Stimulated activated CD4-positive, alpha-beta T cell treated with anti-CD3 and anti-CD28 coated beads, Interleukin-2, amount 100 ng/mL, for 48 hours (primary cell): Measurements from ENCODE around the gene VAV1.
A peak's percentile ranks its signal among the peaks of the same experiment; 100 is the strongest.
"Not testable (repeated sequence)": the region's sequence is repeated elsewhere in the genome, so short reads cannot be mapped to it uniquely, and the experiment has no call there.

Experiments used
- DNase-seq, 2 donors: peaks; one replicate each; pipeline ENCODE4 v3.0.0-alpha.2; 2020

The VAV1 gene

DNA sequence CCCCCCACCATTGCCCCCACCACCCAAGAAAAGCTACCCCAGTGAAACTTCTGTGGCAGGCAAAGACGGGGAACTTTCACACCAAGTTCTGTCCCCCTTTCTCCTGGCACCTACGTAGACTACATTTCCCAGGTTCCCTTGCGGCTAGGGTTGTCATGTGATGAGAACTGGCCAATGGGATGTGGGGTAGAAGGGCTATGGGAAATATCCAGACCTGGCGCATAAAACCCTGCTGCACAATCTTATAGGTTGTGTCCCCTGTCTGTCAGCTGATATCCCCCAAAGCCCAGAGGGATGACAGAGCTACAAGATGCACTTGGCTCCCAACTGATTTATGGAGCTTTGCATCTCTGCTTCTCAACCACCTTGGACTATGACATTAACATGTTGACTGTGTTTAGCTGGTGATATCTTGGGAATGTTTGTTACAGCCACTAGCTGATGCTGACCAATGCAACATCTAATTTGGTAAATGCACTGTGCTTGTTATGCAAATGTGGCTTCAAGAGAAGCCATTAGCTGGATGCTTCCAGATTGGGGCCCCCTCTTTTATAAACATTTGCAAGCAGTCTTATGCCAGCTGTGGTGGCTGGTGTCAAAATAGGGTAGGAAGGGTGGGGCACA lies 11.3 kb upstream of the VAV1 start:
- no peak for DNase-seq

DNA sequence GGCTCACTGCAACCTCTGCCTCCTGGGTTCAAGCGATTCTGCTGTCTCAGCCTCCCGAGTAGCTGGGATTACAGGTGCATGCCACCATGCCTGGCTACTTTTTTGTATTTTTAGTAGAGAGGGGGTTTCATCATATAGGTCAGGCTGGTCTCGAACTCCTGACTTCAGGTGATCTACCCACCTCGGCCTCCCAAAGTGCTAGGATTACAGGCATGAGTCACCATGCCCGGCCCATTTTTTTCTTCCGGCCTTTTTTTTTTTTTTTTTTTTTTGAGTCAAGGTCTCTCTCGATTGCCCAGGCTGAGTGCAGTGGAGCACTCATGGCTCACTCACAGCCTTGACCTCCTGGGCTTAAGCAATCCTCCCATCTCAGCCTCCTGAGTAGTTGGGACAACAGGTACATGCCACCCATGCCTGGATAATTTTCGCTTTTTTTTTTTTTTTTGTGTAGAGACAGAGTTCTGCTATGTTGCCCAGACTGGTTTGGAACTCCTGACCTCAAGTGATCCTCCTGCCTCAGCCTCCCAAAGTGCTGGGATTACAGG lies 10.2 kb upstream of the VAV1 start:
- not testable (repeated sequence) for DNase-seq

DNA sequence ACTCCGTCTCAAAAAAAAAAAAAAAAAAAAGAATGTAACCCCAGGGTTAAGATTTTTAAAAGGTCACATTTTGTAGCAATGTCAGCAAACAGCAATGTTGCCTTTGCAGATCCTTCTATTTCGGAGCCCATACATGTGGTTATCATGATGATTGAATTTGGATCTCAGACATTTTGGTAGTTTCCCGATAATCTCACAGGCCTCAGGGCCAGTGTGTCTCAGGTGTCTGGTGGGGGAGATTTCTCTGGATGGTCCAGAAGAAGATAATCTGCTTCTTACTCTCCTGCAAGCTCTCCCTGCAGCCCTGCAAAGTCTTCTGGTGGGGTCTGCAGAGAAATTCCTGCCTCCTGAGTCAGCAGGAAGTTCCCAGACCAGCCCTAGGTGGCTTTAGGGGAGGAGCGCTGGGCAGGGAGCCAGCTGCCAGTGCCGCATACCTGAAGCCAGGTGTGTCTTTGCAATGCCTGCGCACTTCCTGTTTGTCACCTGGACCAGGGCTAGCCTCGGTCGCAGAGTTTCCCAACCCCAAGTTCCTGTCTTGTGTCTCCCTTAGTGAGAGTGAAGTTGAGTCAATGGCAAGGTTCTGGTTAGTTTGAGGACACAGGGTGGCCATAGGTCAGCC lies 6.7 kb upstream of the VAV1 start:
- no peak for DNase-seq

DNA sequence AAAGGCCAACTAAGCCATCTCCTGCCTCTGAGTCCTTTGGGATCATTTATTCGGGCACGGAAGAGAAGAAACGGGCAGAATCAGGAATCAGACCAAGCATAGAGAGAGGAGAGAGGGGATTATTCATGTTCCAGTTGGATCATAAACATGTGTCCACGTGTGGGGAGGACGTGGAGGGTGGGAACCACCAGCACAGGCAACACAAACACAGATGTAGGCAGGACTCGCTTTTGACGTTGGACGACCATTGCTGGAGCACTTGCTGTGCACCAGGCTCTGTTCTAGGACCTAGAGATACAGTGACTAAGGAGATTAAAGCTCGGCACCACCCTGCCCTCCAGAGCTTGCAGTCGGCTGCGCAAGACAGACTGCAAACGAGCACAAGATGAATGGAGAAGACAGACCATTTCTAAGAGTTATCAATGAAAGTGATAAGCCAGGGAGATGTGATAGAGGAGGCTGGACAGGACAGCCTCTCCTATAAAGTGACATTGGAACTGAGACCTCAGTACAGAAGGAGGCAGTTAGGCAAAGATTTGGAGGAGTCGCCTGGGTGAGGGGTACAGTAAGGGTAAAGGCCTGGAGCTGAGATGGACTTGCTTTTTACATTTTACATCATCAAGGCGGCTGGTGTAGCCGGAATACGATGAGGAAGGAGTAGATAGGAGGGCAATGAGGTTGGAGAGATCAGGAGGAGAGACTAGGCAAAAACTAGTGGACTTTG lies 6.0 kb upstream of the VAV1 start:
- no peak for DNase-seq

DNA sequence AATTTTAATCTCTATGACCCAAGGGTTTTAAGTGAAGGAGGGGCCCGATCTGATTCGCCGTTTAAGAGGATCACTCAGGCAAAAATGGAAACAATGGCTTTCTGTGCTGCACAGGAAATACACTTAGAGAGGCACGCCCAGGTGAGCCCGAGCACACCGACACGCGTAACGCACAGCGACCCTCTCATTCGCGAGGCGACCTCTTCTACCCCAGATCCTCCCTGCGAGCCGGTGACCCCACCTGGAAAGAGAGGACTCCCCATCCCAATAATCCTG lies 5.5 kb upstream of the VAV1 start:
- DNase-seq: no peak

DNA sequence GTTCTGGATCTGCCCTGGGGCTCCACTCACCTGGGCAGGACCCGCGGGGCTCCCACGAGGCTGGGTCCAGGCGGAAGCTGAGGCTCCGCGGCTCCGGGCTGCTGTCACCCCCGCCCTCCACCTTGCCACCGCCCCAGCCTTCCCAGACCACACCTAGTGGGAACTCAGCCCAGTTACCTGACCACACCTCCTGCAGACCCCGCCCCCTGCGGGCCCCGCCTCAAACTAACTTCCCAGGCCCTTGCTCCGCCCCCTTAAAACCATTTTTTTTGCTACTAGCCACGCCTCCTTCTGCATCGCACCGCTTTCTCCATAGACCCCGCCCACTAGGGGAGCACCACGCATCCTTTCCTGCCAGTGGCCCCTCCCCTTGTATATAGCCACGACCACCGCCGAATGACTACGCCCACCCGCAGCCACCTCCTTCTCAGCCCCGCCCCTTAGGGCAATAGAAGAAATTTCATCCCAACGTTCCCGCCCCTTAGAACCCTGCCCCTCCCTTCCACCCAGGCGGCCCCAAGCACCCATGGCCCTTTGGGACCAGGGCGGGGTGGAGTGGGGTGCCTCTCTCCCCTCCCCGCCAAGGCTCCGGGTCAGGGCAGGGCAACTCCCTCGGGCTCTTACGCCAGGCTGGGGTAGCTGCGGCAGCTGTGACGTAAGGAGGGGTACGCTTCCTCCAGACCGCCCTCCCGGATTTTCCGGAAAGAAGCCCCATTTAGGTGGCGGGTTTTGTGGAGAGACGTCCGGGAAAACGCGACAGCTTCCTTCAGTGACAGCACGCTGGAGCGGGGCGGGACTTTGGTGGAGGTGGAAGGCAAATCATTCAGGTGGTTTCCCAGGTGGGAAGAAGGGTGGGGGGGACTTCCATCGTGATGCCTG lies 4.9 kb upstream of the VAV1 start, which contains the start of gene SH2D3A:
Gene SH2D3A, minus strand, starts transcription at position 79 of the 879 bp plus-strand sequence. CDS start 3,687 bp downstream, outside the sequence.
- peak; percentile 89 to 90 for DNase-seq

DNA sequence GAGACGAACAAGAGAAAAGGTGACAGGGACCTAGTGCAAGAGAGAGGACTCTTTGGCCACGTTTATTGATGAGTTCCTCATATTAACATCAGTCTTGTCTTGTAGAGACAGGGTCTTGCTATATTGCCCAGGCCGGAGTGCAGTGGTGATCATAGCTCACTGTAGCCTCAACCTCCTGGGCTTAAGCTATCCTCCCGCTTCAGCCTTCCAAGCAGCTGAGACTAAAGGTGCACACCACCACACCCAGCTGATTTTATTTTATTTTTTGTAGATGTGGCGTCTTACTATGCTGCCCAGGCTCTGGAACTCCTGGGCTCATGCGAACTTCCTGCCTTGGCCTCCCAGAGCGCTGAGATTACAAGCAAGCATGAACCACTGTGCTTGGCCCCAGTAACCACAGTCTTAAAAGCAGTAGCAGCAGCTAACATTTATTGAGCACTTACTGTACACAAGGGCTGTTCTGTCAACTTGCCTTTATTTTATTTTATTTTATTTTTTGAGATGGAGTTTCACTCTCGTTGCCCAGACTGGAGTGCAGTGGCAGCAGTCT lies 4.2 kb upstream of the VAV1 start:
- DNase-seq: no peak

DNA sequence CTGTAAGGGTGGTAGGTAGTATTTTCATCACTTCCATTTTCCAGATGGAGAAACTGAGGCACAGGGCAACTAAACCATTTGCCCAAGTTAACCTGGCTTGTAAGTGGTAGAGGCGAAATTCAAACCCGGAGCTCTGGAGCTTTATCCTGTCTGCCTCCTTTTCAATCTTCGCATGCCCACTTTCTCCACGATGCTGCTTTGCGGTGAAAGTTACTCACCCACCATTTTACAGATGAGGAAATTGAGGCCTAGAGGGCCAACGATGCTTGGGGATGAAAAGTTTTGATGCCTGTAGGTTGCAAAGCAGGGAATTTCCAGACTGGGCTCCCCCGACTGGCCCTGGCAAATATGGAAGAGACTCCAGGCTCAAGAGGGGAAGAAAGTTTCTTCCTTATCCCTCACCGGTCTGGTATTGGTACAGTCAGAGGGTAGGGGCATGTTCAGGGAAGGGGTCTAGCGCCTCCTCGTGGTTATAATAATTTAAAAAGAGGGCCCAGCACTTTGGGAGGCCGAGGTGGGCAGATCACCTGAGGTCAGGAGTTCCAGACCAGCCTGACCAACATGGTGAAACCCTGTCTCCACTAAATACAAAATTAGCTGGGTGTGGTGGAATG lies 3.4 kb upstream of the VAV1 start:
- no peak for DNase-seq

DNA sequence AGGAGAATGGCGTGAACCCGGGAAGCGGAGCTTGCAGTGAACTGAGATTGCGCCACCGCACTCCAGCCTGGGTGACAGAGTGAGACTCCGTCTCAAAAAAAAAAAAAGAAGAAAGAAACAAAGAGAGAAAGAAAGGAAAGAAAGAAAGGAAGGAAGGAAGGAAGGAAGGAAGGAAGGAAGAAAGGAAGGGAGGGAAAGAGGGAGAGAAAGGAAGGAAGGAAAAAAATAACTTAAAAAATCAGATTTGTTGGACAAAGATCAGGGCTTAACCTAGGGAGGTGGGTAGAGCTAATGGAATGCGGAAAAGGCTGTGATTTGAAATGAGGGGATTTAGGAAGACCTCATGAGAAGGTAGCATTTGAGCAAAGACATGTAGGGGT lies 870 bp upstream of the VAV1 start:
- DNase-seq: not testable (repeated sequence)

DNA sequence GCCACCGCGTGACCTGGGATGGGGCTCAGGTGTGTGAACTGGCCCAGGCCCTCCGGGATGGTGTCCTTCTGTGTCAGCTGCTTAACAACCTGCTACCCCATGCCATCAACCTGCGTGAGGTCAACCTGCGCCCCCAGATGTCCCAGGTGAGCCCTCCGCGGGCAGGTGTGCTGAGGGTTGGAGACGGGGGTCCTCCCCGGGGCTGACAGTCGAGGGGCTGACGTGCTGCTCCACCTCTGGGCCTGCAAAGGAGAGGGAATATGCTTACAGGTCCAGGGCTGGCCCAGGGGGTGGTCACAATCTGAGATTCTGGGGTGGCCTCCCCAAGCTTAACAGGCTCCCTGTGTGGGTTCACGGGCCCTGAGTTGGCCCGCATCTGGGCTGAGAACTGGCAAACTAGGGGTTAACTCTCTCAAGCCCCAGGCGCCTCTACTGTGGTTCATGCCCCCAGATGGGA lies 386 bp downstream of the VAV1 start:
- DNase-seq: no peak

DNA sequence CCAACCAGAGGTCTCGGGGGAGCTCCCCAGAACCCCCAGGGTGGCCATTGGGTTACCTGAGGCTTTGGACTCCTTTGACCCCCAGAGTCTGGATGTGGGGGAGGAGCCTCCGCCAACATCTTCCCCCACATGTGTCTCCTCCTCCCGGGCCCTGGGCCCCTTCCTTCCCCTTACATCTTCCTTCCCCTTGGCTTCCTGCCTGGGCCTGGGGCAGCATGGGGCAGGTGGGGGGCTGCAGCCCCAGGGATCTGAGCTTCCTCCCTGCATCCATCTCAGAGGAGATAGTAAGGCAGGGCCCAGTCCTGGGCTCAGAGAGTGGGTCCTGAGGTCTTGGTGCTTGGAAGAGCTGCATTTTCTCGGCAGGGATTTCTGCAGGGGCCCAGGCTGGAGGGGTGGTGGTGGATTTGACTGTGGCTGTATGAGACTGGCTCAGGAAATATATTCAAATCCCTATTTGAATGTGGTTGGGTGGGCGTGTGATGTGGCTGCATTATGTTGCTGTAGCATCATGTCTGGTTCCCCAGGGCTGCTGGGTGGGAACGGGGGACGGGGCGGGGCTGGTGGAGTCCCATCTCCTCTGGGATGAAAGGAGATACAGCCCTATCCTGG lies 919 bp downstream of the VAV1 start:
- peak; percentile 48 to 49 for DNase-seq

DNA sequence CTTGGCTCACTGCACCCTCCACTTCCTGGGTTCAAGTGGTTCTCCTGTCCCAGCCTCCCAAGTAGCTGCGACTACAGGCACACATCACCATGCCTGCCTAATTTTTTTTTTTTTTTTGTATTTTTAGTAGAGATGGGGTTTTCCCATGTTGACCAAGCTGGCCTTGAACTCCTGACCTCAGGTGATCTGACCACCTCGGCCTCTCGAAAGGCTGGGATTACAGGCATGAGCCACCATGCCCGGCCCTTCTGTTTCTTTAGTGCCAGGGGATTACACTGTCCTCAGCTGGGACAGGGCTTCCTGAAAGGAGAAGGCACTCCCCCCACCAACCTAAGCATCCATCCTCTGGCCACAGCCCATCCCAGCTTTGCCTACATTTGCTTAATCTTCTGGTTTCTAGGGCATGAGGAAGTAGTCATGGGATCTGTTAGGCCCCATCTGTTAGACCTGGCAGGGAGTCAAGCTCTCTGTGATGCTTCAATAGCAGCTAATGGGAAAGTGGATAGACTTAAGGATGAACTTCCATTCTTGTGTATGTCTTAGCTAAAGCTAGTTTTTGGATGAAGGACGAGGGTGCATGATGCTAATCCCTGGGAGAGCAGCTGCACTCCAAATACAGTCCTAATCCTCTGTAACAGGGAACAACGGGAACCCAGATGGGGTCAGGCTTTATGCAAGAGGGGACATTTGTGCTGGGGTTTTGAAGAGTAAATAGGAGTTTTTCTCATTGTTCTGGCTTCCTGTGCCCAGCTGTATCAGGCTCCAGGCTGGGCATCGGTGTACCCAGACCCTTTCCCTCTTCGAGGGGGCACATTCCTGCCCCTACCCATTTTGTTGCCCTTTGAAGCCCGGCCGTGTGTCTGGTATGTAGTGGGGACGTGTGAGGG lies 2.6 kb downstream of the VAV1 start:
- DNase-seq: no peak

DNA sequence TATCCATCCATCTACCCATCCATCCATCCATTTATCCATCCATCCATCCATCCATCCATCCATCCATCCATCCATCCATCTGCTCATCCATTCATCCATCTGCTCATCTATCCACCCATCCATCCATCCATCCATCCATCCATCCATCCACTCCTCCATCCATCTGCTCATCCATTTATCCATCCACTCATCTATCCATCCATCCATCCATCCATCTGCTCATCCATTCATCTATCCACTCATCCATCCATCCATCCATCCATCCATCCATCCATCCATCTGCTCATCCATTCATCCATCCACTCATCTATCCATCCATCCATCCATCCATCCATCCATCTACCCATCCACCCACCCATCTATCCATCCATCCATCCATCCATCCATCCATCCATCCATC lies 3.5 kb downstream of the VAV1 start:
- not testable (repeated sequence) for DNase-seq

DNA sequence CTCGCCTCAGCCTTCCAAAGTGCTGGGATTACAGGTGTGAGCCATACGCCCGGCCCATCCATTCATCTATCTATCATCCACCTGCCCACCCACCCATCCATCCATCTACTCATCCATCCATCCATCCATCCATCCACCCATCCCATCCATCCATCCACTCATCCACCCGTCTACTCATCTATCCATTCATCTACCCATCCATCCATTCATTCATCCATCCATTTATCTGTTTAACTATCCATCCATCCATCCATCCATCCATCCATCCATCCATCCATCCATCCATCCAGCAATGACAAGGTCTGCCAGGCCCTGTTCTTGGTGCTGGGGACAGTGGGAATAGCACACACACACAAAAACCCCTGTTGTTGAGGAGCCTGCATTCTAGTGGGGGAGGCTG lies 4.5 kb downstream of the VAV1 start:
- no peak for DNase-seq

DNA sequence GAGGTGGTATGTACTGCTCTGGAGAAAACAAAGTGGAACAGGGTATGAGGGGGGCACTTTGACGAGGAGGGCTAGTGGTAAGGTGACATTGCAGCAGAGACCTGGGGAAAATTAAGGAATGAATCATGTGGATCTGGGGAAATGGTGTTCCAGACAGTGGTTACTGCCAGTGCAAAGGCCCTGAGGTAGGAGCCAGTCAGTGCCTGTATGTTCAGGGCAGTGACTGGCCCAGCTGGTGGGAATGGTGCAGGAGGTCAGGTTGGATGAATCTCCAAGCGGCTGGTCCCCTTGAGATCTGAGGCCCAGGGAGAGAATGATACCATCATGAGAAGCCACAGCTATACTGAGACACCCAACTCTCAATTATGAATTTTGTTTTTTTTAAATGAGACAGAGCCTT lies 4.9 kb downstream of the VAV1 start:
- no peak for DNase-seq

DNA sequence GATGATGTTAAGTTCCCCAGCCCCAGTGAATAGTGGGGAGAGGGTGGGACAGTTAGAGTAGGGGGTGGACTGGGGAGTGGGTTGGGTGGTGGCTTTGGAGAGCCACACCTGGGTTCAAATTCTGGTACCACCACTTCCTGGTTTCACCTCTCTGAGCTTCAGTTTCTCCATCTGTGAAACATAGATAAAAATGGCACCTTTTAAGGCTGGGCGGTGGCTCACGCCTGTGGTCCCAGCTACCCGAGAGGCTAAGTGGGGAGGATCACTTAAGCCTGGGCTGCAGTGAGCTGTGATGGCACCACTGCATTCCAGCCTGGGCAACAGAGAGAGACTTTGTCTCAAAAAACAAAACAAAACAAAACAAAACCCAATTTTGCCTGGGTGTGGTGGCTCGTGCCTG lies 5.9 kb downstream of the VAV1 start:
- no peak for DNase-seq

DNA sequence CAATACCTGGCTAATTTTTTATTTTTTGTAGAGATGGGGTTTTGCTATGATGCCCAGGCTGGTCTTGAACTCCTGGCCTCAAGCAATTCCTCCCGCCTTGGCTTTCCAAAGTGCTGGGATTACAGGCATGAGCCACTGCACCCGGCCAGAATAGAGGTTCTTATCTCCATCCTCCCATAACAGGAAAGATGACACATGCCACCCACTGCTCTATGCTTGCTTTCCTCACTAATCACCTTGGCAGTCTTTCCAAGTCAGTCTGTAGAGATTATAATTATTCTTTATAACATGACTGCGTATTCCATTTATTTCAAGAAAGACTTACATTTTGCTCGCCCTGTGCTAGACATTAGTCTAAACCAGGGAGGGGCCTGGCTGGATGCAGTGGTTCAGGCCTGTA lies 6.7 kb downstream of the VAV1 start:
- no peak for DNase-seq

DNA sequence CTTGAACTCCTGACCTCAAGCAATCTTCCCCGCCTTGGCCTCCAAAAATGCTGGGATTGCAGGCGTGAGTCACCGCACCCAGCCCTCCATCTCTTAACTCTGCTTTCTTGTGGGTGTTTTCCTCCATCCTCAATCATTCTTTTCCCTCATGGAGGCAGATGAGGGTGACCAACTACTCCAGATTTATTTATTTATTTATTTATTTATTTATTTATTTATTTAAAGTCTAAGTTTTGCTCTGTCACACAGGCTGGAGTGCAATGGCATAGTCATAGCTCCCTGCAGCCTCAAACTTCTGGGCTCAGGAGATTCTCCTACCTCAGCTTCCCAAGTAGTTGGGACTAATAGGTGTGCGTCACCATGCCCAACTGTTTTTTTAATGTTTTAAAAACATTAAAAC lies 14.9 kb downstream of the VAV1 start:
- DNase-seq: no peak

DNA sequence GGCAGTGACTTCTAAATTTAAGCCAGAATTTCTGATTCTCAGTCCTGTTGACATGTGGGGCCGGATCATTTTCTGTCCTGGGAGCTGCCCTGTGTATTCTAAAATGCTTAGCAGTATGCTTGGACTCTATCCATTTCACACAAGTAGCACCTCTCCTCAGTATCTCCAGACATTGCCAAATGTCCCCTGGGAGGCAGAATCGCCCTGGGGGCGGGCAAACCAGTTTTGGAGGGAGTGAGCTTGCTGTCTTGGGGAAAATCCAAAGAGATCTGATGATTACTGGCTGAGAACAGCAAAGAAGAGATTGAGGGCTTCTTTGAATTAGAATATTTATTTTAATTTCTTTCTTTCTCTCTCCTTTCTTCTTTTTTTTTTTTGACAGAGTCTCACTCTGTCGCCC lies 16.4 kb downstream of the VAV1 start:
- DNase-seq: no peak

DNA sequence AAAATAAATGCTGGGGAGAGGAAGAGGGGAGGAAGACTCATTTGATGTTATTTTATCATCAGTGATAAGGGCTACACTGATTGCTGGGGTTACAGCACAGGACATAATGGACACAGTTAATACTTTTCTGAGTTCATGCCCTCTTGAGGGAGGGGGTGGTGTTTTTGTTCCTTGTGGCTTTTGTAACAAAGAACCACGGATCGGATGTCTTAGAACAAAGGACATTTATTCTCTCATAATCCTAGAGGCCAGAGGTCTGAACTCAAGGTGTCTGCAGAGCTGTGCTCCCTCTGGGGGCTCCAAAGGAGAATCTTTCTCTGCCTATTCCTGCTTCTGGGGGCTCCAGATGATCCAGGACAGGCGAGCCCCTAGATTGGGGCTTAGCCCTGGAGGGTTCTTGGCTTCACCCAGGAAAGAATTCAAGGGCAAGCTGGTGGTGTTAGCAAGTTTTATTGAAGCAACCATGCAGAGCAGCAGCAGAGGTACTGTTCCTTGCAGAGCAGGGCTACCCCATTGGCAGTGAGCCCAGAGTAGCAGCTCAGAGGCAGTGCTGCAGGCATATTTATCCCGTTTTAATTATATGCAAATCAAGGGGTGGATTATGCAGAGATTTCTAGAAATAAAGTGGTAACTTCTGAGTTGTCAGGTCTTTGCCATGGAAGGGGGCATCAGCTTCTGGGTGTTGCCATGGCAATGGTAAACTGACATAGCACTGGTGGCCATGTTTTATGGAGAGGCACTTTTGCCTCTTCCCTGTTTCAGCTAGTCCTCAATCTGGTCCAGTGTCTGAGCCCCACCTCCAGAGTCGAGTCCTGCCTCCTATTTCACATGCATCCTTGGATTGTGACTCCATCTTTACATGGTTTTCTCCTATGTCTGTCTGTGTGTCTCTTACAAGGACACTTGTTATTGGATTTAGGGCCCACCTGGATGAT lies 18.0 kb downstream of the VAV1 start:
- no peak for DNase-seq
